ENCODE results near the gene LGALSL.

The LGALSL gene

DNA sequence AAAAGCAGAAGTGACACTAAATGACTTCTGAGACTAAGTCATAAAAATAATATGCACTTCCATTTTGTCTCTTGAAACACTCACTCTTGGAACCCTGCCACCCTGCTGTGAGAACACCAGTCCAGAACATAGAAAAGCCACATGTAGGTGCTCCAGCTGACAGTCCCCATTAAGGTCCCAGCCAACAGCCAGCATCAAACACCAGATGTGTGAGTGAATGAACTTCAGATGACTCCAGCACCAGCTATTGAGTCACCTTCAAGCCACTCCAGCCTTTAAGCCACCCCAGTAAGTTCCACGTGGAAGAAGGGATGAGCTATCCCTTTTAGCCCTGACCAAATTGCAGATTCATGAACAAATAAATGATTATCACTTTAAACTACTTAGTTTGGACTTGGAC lies 31.5 kb upstream of the LGALSL start:
- DNase-seq (ENCODE audit: low read depth), result no peak
- in situ Hi-C loops (cut with HindIII; ENCODE audit: low sequenced_read_pairs), result no loop called here
- no peak overlapping the region for H3K4me3 ChIP-seq (ENCODE audit: low read depth, low read length)
- TF ChIP-seq, protein P1, sequence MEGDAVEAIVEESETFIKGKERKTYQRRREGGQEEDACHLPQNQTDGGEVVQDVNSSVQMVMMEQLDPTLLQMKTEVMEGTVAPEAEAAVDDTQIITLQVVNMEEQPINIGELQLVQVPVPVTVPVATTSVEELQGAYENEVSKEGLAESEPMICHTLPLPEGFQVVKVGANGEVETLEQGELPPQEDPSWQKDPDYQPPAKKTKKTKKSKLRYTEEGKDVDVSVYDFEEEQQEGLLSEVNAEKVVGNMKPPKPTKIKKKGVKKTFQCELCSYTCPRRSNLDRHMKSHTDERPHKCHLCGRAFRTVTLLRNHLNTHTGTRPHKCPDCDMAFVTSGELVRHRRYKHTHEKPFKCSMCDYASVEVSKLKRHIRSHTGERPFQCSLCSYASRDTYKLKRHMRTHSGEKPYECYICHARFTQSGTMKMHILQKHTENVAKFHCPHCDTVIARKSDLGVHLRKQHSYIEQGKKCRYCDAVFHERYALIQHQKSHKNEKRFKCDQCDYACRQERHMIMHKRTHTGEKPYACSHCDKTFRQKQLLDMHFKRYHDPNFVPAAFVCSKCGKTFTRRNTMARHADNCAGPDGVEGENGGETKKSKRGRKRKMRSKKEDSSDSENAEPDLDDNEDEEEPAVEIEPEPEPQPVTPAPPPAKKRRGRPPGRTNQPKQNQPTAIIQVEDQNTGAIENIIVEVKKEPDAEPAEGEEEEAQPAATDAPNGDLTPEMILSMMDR (IDR thresholded peaks at IDR 0.05; ENCODE audit: low read depth, low read length, missing control alignments), result no peak

DNA sequence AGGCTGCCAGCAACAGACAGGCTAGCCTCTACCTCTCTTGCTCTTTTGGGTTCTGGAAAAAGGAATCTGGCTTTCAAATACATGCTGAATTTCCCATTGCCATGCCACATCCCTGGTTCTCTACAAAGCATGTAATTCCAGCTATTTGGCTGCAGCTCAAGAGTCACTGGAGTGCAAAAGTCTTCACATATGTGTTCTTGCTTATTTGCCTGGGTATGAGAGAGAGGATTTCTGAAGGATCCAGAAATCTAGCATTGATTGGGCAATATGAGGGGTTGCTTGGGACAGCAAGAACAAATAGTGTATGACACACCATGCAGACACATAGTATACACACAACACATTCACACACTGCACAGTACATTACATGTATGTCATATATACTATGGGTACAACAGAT lies 30.7 kb upstream of the LGALSL start:
- peak; percentile 28 for DNase-seq (ENCODE audit: low read depth)
- in situ Hi-C loops (cut with HindIII; ENCODE audit: low sequenced_read_pairs), result no loop called here
- TF ChIP-seq, protein P1 (IDR thresholded peaks at IDR 0.05; ENCODE audit: low read depth, low read length, missing control alignments), result no peak
- H3K4me3 ChIP-seq (ENCODE audit: low read depth, low read length), result no peak overlapping the region

DNA sequence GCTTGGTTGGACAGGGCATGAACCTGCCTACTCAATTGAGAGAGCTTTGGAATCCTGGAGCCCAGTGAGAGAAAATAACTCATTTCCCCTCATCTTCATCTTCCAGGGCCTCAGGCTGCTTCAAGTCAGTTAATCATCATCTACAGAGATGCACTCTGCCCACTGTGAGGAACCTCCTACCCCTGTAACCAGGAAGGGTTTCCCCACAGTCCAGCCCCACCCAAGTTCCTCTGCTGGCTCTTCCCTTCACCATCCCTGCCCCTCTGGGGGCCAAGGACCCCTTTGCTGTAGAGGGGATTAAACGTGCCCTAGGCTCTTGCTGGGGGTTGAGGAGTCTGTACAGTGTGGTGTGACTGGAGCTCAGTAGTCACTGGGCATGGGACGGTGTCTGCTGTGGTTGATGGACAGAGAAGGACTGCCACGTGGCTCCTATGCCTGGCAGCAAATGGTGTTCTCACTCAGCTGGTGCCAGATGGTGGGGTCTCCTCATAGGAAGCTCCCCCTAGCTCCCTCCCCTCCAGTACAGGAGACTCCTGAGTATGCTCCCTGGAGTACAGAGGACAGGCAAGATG lies 29.5 kb upstream of the LGALSL start:
- H3K4me3 ChIP-seq (ENCODE audit: low read depth, low read length), result no peak overlapping the region
- TF ChIP-seq, protein P1 (IDR thresholded peaks at IDR 0.05; ENCODE audit: low read depth, low read length, missing control alignments), result no peak
- DNase-seq (ENCODE audit: low read depth), result no peak
- in situ Hi-C loops (cut with HindIII; ENCODE audit: low sequenced_read_pairs), result no loop called here

DNA sequence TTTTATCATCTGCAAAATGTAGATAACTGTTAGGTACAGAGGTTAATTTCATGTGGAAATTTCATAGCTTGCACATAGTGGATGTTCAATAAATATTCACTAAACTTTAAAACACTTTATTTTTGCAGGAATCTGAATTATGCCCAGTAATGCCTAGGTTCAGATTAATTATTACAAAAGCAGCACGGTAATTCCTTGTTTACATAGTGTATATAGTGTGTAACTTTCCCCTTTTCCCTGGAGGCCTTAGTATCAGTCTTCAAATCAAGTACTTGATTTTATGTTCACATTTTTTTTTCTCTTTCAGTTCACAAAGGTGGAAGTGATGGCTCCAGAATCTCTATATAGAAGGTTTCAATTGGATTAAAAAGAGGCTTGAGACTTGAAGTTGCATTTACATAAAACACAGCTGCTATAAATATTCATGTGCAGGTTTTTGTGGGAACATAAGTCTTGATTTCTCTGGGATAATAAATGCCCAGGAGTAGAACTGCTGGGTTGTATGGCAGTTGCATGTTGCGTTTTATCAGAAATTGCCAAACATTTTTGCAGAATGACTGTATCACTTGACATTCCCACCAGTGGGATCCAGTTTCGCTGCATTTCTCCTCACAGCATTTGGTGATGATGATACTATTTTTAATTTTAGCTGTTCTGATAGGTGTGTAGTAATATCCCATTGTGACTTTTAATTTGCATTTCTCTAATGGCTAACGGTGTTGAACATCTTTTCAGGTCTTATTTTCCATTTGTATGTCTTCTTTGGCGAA lies 27.6 kb upstream of the LGALSL start:
- in situ Hi-C loops (cut with HindIII; ENCODE audit: low sequenced_read_pairs), result no loop called here
- no peak for DNase-seq (ENCODE audit: low read depth)
- TF ChIP-seq, protein P1 (IDR thresholded peaks at IDR 0.05; ENCODE audit: low read depth, low read length, missing control alignments), result no peak
- H3K4me3 ChIP-seq (ENCODE audit: low read depth, low read length), result no peak overlapping the region

- no peak overlapping the region for H3K4me3 ChIP-seq (ENCODE audit: low read depth, low read length)
- in situ Hi-C loops (cut with HindIII; ENCODE audit: low sequenced_read_pairs), result no loop called here
These were observed 19.8 kb upstream of the LGALSL start for GRCh38 chr2:64434039-64434657.

GRCh38 chr2:64437883-64438282 lies 16.1 kb upstream of the LGALSL start:
- no peak overlapping the region for H3K4me3 ChIP-seq (ENCODE audit: low read depth, low read length)
- DNase-seq (ENCODE audit: low read depth), result no peak
- in situ Hi-C loops (cut with HindIII; ENCODE audit: low sequenced_read_pairs), result loop anchor here (5.0 kb wide), 1 partner anchor 44 kb away; no protein-coding TSS in a partner anchor
- TF ChIP-seq, protein P1 (IDR thresholded peaks at IDR 0.05; ENCODE audit: low read depth, low read length, missing control alignments), result no peak

More at GRCh38 chr2:64434039-64434657, 19.8 kb upstream of the LGALSL start:
- no peak for DNase-seq (ENCODE audit: low read depth)
- TF ChIP-seq, protein P1 (IDR thresholded peaks at IDR 0.05; ENCODE audit: low read depth, low read length, missing control alignments), result no peak
